M059J (cell line): ENCODE data around the gene SMAD6. TPM values are rescaled to one million over a fixed set of nuclear protein-coding genes. Genes with fewer than 3 reads are reported as not detected.

Experiments used
- DNase-seq: peaks from one replicate; pipeline ENCODE4 v3.0.0-alpha.2; 2012; ENCODE audit warnings: low read depth
- total RNA-seq: library from RNA; depleted of rRNA; stranded (reverse); fragments of >200 nt; shearing (Covaris generic); gene quantifications from 2 replicates; pipeline ENCODE4 v1.2.3, GENCODE V29; 2014

The SMAD6 gene
- total RNA-seq, 1 experiment from 2014 or later, result 12.7 TPM

- DNase-seq, result peak; percentile 38
Measured at GRCh38 chr15:66703540-66703941, 1.5 kb downstream of the SMAD6 start.

- DNase-seq, result peak; percentile 10
Measured at GRCh38 chr15:66704019-66704802, 2.2 kb downstream of the SMAD6 start.

- DNase-seq, result no peak
Measured at GRCh38 chr15:66704803-66705153, 2.7 kb downstream of the SMAD6 start.

- DNase-seq, result no peak
Measured at GRCh38 chr15:66705277-66706146, 3.5 kb downstream of the SMAD6 start.

- no peak for DNase-seq
Measured at GRCh38 chr15:66706225-66706732, 4.2 kb downstream of the SMAD6 start.

GRCh38 chr15:66706840-66707239 is 4.8 kb downstream of the SMAD6 start:
- DNase-seq, result no peak

- peak; percentile 20 for DNase-seq
Measured at GRCh38 chr15:66707310-66708082, 5.5 kb downstream of the SMAD6 start.

GRCh38 chr15:66708389-66708788 is 6.4 kb downstream of the SMAD6 start:
- no peak for DNase-seq

- DNase-seq, result no peak
Measured at GRCh38 chr15:66709884-66710283, 7.8 kb downstream of the SMAD6 start.

GRCh38 chr15:66711260-66711659 is 9.2 kb downstream of the SMAD6 start:
- DNase-seq, result no peak

- peak; percentile 52 for DNase-seq
Measured at GRCh38 chr15:66711862-66712261, 9.8 kb downstream of the SMAD6 start.

GRCh38 chr15:66713843-66714508 is 11.9 kb downstream of the SMAD6 start:
- DNase-seq, result no peak

GRCh38 chr15:66714543-66714981 is 12.5 kb downstream of the SMAD6 start:
- DNase-seq, result no peak

- no peak for DNase-seq
Measured at GRCh38 chr15:66715181-66715624, 13.2 kb downstream of the SMAD6 start.

GRCh38 chr15:66715720-66716655 is 14.0 kb downstream of the SMAD6 start:
- no peak for DNase-seq

- DNase-seq, result no peak
Measured at GRCh38 chr15:66716656-66717020, 14.6 kb downstream of the SMAD6 start.

GRCh38 chr15:66718220-66718988 is 16.4 kb downstream of the SMAD6 start:
- DNase-seq, result peak; percentile 43

- DNase-seq, result no peak
Measured at GRCh38 chr15:66719471-66719870, 17.4 kb downstream of the SMAD6 start.
